Urinary bladder (tissue), 4 donors: ENCODE measurements around the gene IQSEC3. TPM values are rescaled to one million over a fixed set of nuclear protein-coding genes. Genes with fewer than 3 reads are reported as not detected.
"Not testable (repeated sequence)": the region's sequence is repeated elsewhere in the genome, so short reads cannot be mapped to it uniquely, and the experiment has no call there.

Experiments used
- DNase-seq: peaks from one replicate; pipeline ENCODE4 v3.0.0-alpha.2; 2015; ENCODE audit errors: extremely low spot score
- H3K27ac ChIP-seq: one replicate; pipeline ENCODE4 v1.5.1; 2013; ENCODE audit warnings: low read depth, mild to moderate bottlenecking, moderate library complexity
- H3K36me3 ChIP-seq: one replicate; pipeline ENCODE4 v1.6.1; 2013; ENCODE audit warnings: mild to moderate bottlenecking, moderate library complexity; ENCODE audit not compliant: insufficient read depth
- H3K4me1 ChIP-seq: one replicate; pipeline ENCODE4 v1.6.1; 2013; ENCODE audit warnings: mild to moderate bottlenecking, moderate library complexity; ENCODE audit not compliant: insufficient read depth
- H3K4me3 ChIP-seq: one replicate; pipeline ENCODE4 v1.5.1; 2013; ENCODE audit warnings: low read depth, low read length
- WGBS: extraction: QIAGEN DNeasy Blood & Tissue Kit; methylation state at CpG from one replicate; pipeline ENCODE4 v1.1.7; 2013; 5-methylcytosine and 5-hydroxymethylcytosine counted together
- polyA plus RNA-seq: library from polyadenylated mRNA; stranded (reverse); fragments of 200-250 nt; gene quantifications from one replicate; pipeline ENCODE4 v1.2.3, GENCODE V29; 2013
- total RNA-seq: library from RNA; depleted of rRNA; stranded (reverse); fragments of >200 nt; gene quantifications from one replicate; pipeline ENCODE4 v1.2.3, GENCODE V29; 2014
- donor health status: healthy with polysubstance abuse.
- donor health status: healthy.

Gene IQSEC3
- total and polyA plus RNA-seq, 2 donors = 0.60 to 1.5 TPM

GRCh38 chr12:45235-45990 lies 21.2 kb upstream of the IQSEC3 start:
- H3K4me1 ChIP-seq, H3K27ac ChIP-seq, DNase-seq, H3K36me3 ChIP-seq, H3K4me3 ChIP-seq: not testable (repeated sequence)
- 84% methylated on average over 6 of the region's 6 CpGs for WGBS

- WGBS = 72% methylated on average over 5 of the region's 5 CpGs
- not testable (repeated sequence) for H3K4me1 ChIP-seq, H3K4me3 ChIP-seq, DNase-seq, H3K27ac ChIP-seq, H3K36me3 ChIP-seq
Measured at GRCh38 chr12:45991-46358, 20.6 kb upstream of the IQSEC3 start.

- not testable (repeated sequence) for DNase-seq, H3K4me1 ChIP-seq, H3K36me3 ChIP-seq, H3K27ac ChIP-seq, H3K4me3 ChIP-seq
- 66% methylated on average over 5 of the region's 5 CpGs for WGBS
Measured at GRCh38 chr12:46542-46941, 20.0 kb upstream of the IQSEC3 start.

GRCh38 chr12:47699-48226 lies 18.8 kb upstream of the IQSEC3 start:
- not testable (repeated sequence) for H3K4me3 ChIP-seq, H3K36me3 ChIP-seq, DNase-seq, H3K4me1 ChIP-seq, H3K27ac ChIP-seq
- 65% methylated on average over 3 of the region's 3 CpGs for WGBS

GRCh38 chr12:49149-49548 lies 17.4 kb upstream of the IQSEC3 start:
- not testable (repeated sequence) for DNase-seq

GRCh38 chr12:51087-51486 lies 15.5 kb upstream of the IQSEC3 start:
- not testable (repeated sequence) for DNase-seq, H3K4me1 ChIP-seq
- WGBS = 64% methylated on average over 5 of the region's 5 CpGs

More at GRCh38 chr12:49149-49548, 17.4 kb upstream of the IQSEC3 start:
- not testable (repeated sequence) for H3K4me1 ChIP-seq, H3K36me3 ChIP-seq, H3K27ac ChIP-seq, H3K4me3 ChIP-seq
- 66% methylated on average over 5 of the region's 5 CpGs for WGBS

GRCh38 chr12:51962-52361 lies 14.6 kb upstream of the IQSEC3 start:
- DNase-seq, H3K27ac ChIP-seq, H3K36me3 ChIP-seq, H3K4me3 ChIP-seq, H3K4me1 ChIP-seq: not testable (repeated sequence)
- 73% methylated on average over 6 of the region's 6 CpGs for WGBS

More at GRCh38 chr12:51087-51486, 15.5 kb upstream of the IQSEC3 start:
- H3K4me3 ChIP-seq, H3K36me3 ChIP-seq, H3K27ac ChIP-seq: not testable (repeated sequence)

GRCh38 chr12:52902-53734 lies 13.4 kb upstream of the IQSEC3 start:
- DNase-seq, H3K27ac ChIP-seq, H3K4me1 ChIP-seq, H3K4me3 ChIP-seq, H3K36me3 ChIP-seq: not testable (repeated sequence)
- WGBS = 53% methylated on average over 4 of the region's 4 CpGs

- H3K27ac ChIP-seq = no peak overlapping the region
- no peaks in the 10 kb centered on the region for H3K36me3 ChIP-seq
- no peak overlapping the region for H3K4me3 ChIP-seq
- no peak for DNase-seq
- 33% methylated on average over 4 of the region's 4 CpGs for WGBS
- H3K4me1 ChIP-seq = no peaks in the 10 kb centered on the region
Measured at GRCh38 chr12:53735-54730, 12.5 kb upstream of the IQSEC3 start.

GRCh38 chr12:54750-55535 lies 11.6 kb upstream of the IQSEC3 start:
- WGBS = 64% methylated on average over 13 of the region's 13 CpGs
- Histone ChIP-seq H3K27ac (no peak overlapping the region), H3K4me1 (no peaks in the 10 kb centered on the region), H3K36me3 (no peaks in the 10 kb centered on the region), H3K4me3 (no peak overlapping the region)
- no peak for DNase-seq

- H3K4me1 ChIP-seq = no peaks in the 10 kb centered on the region
- H3K4me3 ChIP-seq = no peak overlapping the region
- no peak overlapping the region for H3K27ac ChIP-seq
- DNase-seq = no peak
- WGBS = 65% methylated on average over 7 of the region's 7 CpGs
- H3K36me3 ChIP-seq = no peaks in the 10 kb centered on the region
Measured at GRCh38 chr12:56683-57346, 9.8 kb upstream of the IQSEC3 start.

- 74% methylated on average over 7 of the region's 7 CpGs for whole genome bisulfite sequencing
- DNase-seq = no peak
- Histone ChIP-seq H3K27ac (no peak overlapping the region), H3K4me3 (no peak overlapping the region), H3K36me3 (no peaks in the 10 kb centered on the region), H3K4me1 (no peaks in the 10 kb centered on the region)
Measured at GRCh38 chr12:57539-57938, 9.0 kb upstream of the IQSEC3 start.
